Spleen (tissue), 11 donors: ENCODE results near the gene IFNLR1. TPM values are rescaled to one million over a fixed set of nuclear protein-coding genes. Genes with fewer than 3 reads are reported as not detected.
A peak's percentile ranks its signal among the peaks of the same experiment; 100 is the strongest.

ENCODE experiments used
- DNase-seq: peaks from one replicate; pipeline ENCODE4 v3.0.0-alpha.2; 2020
- H3K27ac ChIP-seq, 8 donors: fragments of 200-600 bp; sonication (generic) in 7 of 8; 1 replicate in 4 of 8; 2 replicates in 4 of 8; pipeline versions ENCODE4 v1.5.0 to v1.8.0; 2016 to 2021; ENCODE audit warnings: inconsistent platforms in 4 of 8, mild to moderate bottlenecking in 4 of 8, moderate library complexity in 1 of 8
- H3K27me3 ChIP-seq, 7 donors: fragments of 200-600 bp; sonication (generic) in 6 of 7; replicated peaks in 1 of 7; 1 replicate in 4 of 7; 2 replicates in 3 of 7; pipeline versions ENCODE4 v1.5.0 to v1.8.0; 2016 to 2021; ENCODE audit warnings: inconsistent platforms in 3 of 7, mild to moderate bottlenecking in 1 of 7
- H3K36me3 ChIP-seq, 6 donors: fragments of 200-600 bp; sonication (generic) in 5 of 6; 1 replicate in 4 of 6; 2 replicates in 2 of 6; pipeline versions ENCODE4 v1.5.0 to v1.8.0; 2016 to 2021; ENCODE audit warnings: inconsistent platforms in 2 of 6
- H3K4me1 ChIP-seq, 6 donors: fragments of 200-600 bp; sonication (generic) in 5 of 6; 1 replicate in 3 of 6; 2 replicates in 3 of 6; pipeline versions ENCODE4 v1.5.0 to v1.8.0; 2016 to 2021; ENCODE audit warnings: inconsistent platforms in 3 of 6
- H3K4me3 ChIP-seq, 8 donors: fragments of 200-600 bp; sonication (generic) in 7 of 8; 1 replicate in 4 of 8; 2 replicates in 4 of 8; pipeline versions ENCODE4 v1.5.0 to v1.8.0; 2016 to 2021; ENCODE audit warnings: inconsistent platforms in 4 of 8, mild to moderate bottlenecking in 4 of 8, moderate library complexity in 2 of 8
- H3K9me3 ChIP-seq, 8 donors: fragments of 200-600 bp; sonication (generic) in 7 of 8; 1 replicate in 4 of 8; 2 replicates in 4 of 8; pipeline versions ENCODE4 v1.5.0 to v1.8.0; 2016 to 2021; ENCODE audit warnings: inconsistent platforms in 4 of 8
- CTCF ChIP-seq, 11 experiments: fragments of 200-600 bp in 7 of 11; fragments of 450-650 bp in 4 of 11; sonication (generic) in 4 of 11; IDR thresholded peaks in 8 of 11; conservative IDR thresholded peaks in 3 of 11; 1 replicate in 7 of 11; 2 replicates in 4 of 11; pipeline versions ENCODE4 v1.4.0 to v1.8.0; 2016 to 2021; ENCODE audit warnings: antibody characterized with exemption in 11 of 11, inconsistent platforms in 4 of 11, mild to moderate bottlenecking in 1 of 11
- POLR2A ChIP-seq, 3 donors: fragments of 450-650 bp; IDR thresholded peaks; one replicate each; pipeline ENCODE4 v1.5.1; 2017; ENCODE audit warnings: antibody characterized with exemption in 3 of 3, mild to moderate bottlenecking in 1 of 3
- POLR2AphosphoS5 ChIP-seq, 3 donors: sonication (generic); formaldehyde crosslinking; IDR thresholded peaks; one replicate each; pipeline ENCODE4 v1.5.1; 2017; ENCODE audit warnings: antibody characterized with exemption in 3 of 3
- WGBS, 5 donors: extraction: QIAGEN DNeasy Blood & Tissue Kit in 3 of 5; methylation state at CpG; one replicate each; pipeline versions ENCODE4 v1.1.5 to v1.1.7; 2013 to 2018; 5-methylcytosine and 5-hydroxymethylcytosine counted together
- intact Hi-C: fragments of 100-400 bp; cut with DNase I; formaldehyde crosslinking; loops from one replicate; pipeline ENCODE4 v1.15.0; 2023; ENCODE audit warnings: low total_unique reads
- polyA plus RNA-seq, 3 donors: library from polyadenylated mRNA; stranded (reverse); fragments of 200-250 nt; gene quantifications; one replicate each; pipeline ENCODE4 v1.2.1, GENCODE V29; 2013
- total RNA-seq, 7 donors: library from RNA; depleted of rRNA in 3 of 7; stranded (reverse); fragments of >200 nt in 3 of 7; fragmentation: NEBNext Ultra II Directional in 4 of 7; extraction: Animal tissue kit (Norgen Biotek cat#: 25700) in 4 of 7; gene quantifications; one replicate each; pipeline versions ENCODE4 v1.1.0 to v1.2.1, GENCODE V29; 2016 to 2021
- donor health status: healthy with polysubstance abuse.
- donor health status: DM: no; HTN: no; CAD: no; lungs with moderate emphysema.
- donor health status: DM: no; HTN: no; CAD: no.
- donor health status: Bipolar disorder and iron deficiency.
- donor health status: healthy.
- donor health status: DM: no; HTN: no; CAD: no.
- donor health status: DM: yes; HTN: yes; CAD: no.

The IFNLR1 gene
- total and polyA plus RNA-seq, 10 donors, result 1.7 to 8.9 (median 3.6) TPM

- 91 to 98% (median 94%) methylated on average over 9 of the region's 9 CpGs for WGBS, 5 donors
- Histone ChIP-seq H3K27ac (peak overlapping the region in 1 of 8 donors; percentile 38), H3K27me3 (peaks cover 0 to 28% (median 0%) of the 10 kb centered on the region in 7 donors), H3K9me3 (no peaks in the 10 kb centered on the region), H3K4me1 (peaks cover 0 to 40% (median 11%) of the 10 kb centered on the region in 6 donors), H3K4me3 (no peak overlapping the region), H3K36me3 (no peaks in the 10 kb centered on the region)
- intact Hi-C loops, result loop anchor here (2.0 to 10.0 kb wide), 2 partner anchors 188 to 432 kb away; no protein-coding TSS in a partner anchor
- no peak for TF ChIP-seq CTCF (IDR thresholded peaks at IDR 0.05 in 8 of 11, conservative IDR thresholded peaks at IDR 0.05 in 3 of 11)
- DNase-seq, result no peak
Observed at GRCh38 chr1:24202556-24202955, 15.5 kb upstream of the IFNLR1 start.

- TF ChIP-seq POLR2A (IDR thresholded peaks at IDR 0.05) (no peak), CTCF (IDR thresholded peaks at IDR 0.05 in 8 of 11, conservative IDR thresholded peaks at IDR 0.05 in 3 of 11) (peak; percentile 53 to 87 (median 73))
- WGBS, 5 donors, result 52 to 63% (median 61%) methylated on average over 5 of the region's 5 CpGs
- H3K4me3 ChIP-seq, result no peak overlapping the region
- H3K4me1 ChIP-seq, result peaks cover 0 to 46% (median 13%) of the 10 kb centered on the region in 6 donors
- peak overlapping the region in 1 of 8 donors; percentile 17 for H3K27ac ChIP-seq
- intact Hi-C loops, result loop anchor here (2.0 to 10.0 kb wide), 2 partner anchors 189 to 433 kb away; no protein-coding TSS in a partner anchor
- no peaks in the 10 kb centered on the region for H3K36me3 ChIP-seq
- no peaks in the 10 kb centered on the region for H3K9me3 ChIP-seq
- peaks cover 0 to 22% (median 0%) of the 10 kb centered on the region in 7 donors for H3K27me3 ChIP-seq
- no peak for DNase-seq
Observed at GRCh38 chr1:24201941-24202440, 14.9 kb upstream of the IFNLR1 start.

DNA sequence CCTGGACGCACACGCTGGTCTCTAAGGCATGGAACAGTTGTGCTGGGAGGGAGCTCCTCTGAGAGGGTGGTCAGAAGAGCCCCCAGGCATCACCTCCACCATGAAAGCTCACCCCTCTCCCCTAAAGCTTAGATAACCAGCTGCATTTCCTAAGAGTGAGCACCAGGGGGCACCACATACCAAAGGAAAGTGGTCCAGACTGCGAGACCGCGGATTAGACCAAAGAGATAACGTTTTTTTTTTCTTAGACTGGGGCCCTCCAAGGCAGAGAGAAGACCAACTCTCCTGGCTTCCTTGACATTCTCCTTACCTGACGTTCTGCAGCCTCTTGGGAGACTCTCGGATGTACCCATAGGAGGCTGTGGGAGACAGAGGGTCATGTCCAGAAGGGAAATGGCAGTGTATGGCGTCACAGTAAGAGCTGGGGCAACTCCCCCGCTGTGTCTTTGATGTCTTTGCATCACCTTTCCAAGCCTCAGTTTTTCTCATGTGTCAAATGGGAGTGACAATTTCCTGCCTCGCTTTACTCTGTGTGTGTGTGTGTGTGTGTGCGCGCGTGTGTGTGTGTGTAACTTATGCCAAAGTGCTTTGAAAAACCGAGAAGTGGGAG is 12.3 kb upstream of the IFNLR1 start:
- Histone ChIP-seq H3K4me1 (peaks cover 0 to 55% (median 13%) of the 10 kb centered on the region in 6 donors), H3K36me3 (no peaks in the 10 kb centered on the region), H3K9me3 (no peaks in the 10 kb centered on the region), H3K4me3 (peak overlapping the region in 1 of 8 donors; percentile 28), H3K27ac (peak overlapping the region in 1 of 8 donors; percentile 47), H3K27me3 (peaks cover 0 to 6% (median 0%) of the 10 kb centered on the region in 7 donors)
- DNase-seq, result peak; percentile 84
- peak; percentile 77 to 93 (median 90) for TF ChIP-seq CTCF (IDR thresholded peaks at IDR 0.05 in 8 of 11, conservative IDR thresholded peaks at IDR 0.05 in 3 of 11)
- no peak for TF ChIP-seq POLR2AphosphoS5 (IDR thresholded peaks at IDR 0.05)
- TF ChIP-seq POLR2A (IDR thresholded peaks at IDR 0.05), result no peak
- intact Hi-C loops, result no loop called here
- WGBS, 5 donors, result 21 to 30% (median 27%) methylated on average over 15 of the region's 15 CpGs

- WGBS, 5 donors, result 54 to 72% (median 56%) methylated on average over 8 of the region's 8 CpGs
- intact Hi-C loops, result no loop called here
- H3K4me1 ChIP-seq, result peaks cover 0 to 55% (median 13%) of the 10 kb centered on the region in 6 donors
- H3K27ac ChIP-seq, result no peak overlapping the region
- DNase-seq, result no peak
- H3K9me3 ChIP-seq, result no peaks in the 10 kb centered on the region
- H3K27me3 ChIP-seq, result peaks cover 0 to 6% (median 0%) of the 10 kb centered on the region in 7 donors
- TF ChIP-seq POLR2AphosphoS5 (IDR thresholded peaks at IDR 0.05) (no peak), CTCF (IDR thresholded peaks at IDR 0.05 in 8 of 11, conservative IDR thresholded peaks at IDR 0.05 in 3 of 11) (no peak), POLR2A (IDR thresholded peaks at IDR 0.05) (no peak)
- H3K36me3 ChIP-seq, result no peaks in the 10 kb centered on the region
- no peak overlapping the region for H3K4me3 ChIP-seq
Observed at GRCh38 chr1:24198766-24199165, 11.7 kb upstream of the IFNLR1 start.
